ENCODE data around the gene ATP5F1B. TPM values are rescaled to one million over a fixed set of nuclear protein-coding genes. Genes with fewer than 3 reads are reported as not detected.
A peak's percentile ranks its signal among the peaks of the same experiment; 100 is the strongest.

ATP5F1B gene
- total and polyA plus RNA-seq, 2 of the 13 experiments (the other 11 are each of a cell fraction or from before 2014, with no cell fraction given): 1,051 to 1,180 TPM

DNA sequence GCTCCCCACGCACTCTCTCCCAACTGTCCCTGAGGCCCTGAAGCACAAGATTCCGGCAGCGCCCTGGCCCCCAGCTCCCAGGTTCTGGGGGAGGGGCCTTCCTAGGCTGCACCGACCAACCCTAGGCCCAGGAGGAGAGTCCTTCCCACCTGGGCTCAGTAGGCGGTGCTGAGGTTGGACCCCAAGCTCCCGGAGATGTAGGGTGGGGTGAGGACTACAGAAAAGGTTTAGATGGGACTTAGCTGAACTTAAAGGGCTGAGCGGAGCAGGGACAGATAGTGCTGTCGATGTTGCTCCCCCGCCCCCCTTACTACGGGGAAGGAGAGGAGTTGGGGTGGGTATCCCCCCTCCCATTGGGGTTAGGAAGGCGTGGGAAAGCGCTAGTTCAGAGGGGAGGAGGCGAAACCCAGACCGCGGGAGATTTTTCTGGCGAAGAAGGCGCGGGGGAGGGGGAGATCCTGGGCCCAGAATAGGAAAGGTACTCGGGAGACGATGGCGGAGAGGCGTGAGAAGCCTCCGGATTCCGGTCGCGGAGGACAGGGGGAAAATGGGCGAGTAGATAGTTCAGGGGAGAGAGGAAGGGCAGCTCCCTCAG, 11.4 kb downstream of the ATP5F1B start (continued):
- TF ChIP-seq, protein P1, sequence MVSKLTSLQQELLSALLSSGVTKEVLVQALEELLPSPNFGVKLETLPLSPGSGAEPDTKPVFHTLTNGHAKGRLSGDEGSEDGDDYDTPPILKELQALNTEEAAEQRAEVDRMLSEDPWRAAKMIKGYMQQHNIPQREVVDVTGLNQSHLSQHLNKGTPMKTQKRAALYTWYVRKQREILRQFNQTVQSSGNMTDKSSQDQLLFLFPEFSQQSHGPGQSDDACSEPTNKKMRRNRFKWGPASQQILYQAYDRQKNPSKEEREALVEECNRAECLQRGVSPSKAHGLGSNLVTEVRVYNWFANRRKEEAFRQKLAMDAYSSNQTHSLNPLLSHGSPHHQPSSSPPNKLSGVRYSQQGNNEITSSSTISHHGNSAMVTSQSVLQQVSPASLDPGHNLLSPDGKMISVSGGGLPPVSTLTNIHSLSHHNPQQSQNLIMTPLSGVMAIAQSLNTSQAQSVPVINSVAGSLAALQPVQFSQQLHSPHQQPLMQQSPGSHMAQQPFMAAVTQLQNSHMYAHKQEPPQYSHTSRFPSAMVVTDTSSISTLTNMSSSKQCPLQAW (CRISPR knock-in tag; IDR thresholded peaks at IDR 0.05): peak; percentile 50; the same call in 1 of the 2 replicates
- 0 out of 2 replicates have a peak, but pooled peaks have one; percentile 25 for TF ChIP-seq ARID2 (CRISPR knock-in tag; IDR thresholded peaks at IDR 0.05; ENCODE audit: borderline replicate concordance)
- TF ChIP-seq ZNF629 (CRISPR knock-in tag; conservative IDR thresholded peaks at IDR 0.05): no peak
- 0 out of 2 replicates have a peak, but pooled peaks have one; percentile 30 for TF ChIP-seq ZNF749 (CRISPR knock-in tag; IDR thresholded peaks at IDR 0.05; ENCODE audit: borderline replicate concordance)
- TF ChIP-seq, protein P2, sequence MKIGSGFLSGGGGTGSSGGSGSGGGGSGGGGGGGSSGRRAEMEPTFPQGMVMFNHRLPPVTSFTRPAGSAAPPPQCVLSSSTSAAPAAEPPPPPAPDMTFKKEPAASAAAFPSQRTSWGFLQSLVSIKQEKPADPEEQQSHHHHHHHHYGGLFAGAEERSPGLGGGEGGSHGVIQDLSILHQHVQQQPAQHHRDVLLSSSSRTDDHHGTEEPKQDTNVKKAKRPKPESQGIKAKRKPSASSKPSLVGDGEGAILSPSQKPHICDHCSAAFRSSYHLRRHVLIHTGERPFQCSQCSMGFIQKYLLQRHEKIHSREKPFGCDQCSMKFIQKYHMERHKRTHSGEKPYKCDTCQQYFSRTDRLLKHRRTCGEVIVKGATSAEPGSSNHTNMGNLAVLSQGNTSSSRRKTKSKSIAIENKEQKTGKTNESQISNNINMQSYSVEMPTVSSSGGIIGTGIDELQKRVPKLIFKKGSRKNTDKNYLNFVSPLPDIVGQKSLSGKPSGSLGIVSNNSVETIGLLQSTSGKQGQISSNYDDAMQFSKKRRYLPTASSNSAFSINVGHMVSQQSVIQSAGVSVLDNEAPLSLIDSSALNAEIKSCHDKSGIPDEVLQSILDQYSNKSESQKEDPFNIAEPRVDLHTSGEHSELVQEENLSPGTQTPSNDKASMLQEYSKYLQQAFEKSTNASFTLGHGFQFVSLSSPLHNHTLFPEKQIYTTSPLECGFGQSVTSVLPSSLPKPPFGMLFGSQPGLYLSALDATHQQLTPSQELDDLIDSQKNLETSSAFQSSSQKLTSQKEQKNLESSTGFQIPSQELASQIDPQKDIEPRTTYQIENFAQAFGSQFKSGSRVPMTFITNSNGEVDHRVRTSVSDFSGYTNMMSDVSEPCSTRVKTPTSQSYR (CRISPR knock-in tag; IDR thresholded peaks at IDR 0.05; ENCODE audit: borderline replicate concordance): peak; percentile 50; the same call in 1 of the 2 replicates
- peak; percentile 75; the same call in 1 of the 2 replicates for TF ChIP-seq ZSCAN30 (CRISPR knock-in tag; IDR thresholded peaks at IDR 0.05)
- peak; percentile 56; the same call in 1 of the 2 replicates for TF ChIP-seq TAF1 (CRISPR knock-in tag; IDR thresholded peaks at IDR 0.05)
- TF ChIP-seq PHF8 (CRISPR knock-in tag; IDR thresholded peaks at IDR 0.05): peak; percentile 43; the same call in 1 of the 2 replicates
- TF ChIP-seq ZC3H13 (CRISPR knock-in tag; IDR thresholded peaks at IDR 0.05): peak; percentile 35; the same call in 1 of the 2 replicates
- TF ChIP-seq, protein P3, sequence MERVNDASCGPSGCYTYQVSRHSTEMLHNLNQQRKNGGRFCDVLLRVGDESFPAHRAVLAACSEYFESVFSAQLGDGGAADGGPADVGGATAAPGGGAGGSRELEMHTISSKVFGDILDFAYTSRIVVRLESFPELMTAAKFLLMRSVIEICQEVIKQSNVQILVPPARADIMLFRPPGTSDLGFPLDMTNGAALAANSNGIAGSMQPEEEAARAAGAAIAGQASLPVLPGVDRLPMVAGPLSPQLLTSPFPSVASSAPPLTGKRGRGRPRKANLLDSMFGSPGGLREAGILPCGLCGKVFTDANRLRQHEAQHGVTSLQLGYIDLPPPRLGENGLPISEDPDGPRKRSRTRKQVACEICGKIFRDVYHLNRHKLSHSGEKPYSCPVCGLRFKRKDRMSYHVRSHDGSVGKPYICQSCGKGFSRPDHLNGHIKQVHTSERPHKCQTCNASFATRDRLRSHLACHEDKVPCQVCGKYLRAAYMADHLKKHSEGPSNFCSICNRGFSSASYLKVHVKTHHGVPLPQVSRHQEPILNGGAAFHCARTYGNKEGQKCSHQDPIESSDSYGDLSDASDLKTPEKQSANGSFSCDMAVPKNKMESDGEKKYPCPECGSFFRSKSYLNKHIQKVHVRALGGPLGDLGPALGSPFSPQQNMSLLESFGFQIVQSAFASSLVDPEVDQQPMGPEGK (CRISPR knock-in tag; IDR thresholded peaks at IDR 0.05): peak; percentile 85
- no peak for TF ChIP-seq ZNF24 (IDR thresholded peaks at IDR 0.05)
- TF ChIP-seq, protein P4, sequence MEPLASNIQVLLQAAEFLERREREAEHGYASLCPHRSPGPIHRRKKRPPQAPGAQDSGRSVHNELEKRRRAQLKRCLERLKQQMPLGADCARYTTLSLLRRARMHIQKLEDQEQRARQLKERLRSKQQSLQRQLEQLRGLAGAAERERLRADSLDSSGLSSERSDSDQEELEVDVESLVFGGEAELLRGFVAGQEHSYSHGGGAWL (CRISPR knock-in tag; IDR thresholded peaks at IDR 0.05): no peak
- TF ChIP-seq SRSF9 (IDR thresholded peaks at IDR 0.05; ENCODE audit: borderline replicate concordance, insufficient read depth, low read depth, low read length, poor library complexity, severe bottlenecking): no peak
- TF ChIP-seq ZSCAN25 (CRISPR knock-in tag; IDR thresholded peaks at IDR 0.05): no peak
- TF ChIP-seq SMYD3 (CRISPR knock-in tag; IDR thresholded peaks at IDR 0.05): no peak
- TF ChIP-seq GATAD2A (CRISPR knock-in tag; IDR thresholded peaks at IDR 0.05): peak; percentile 38; the same call in 1 of the 2 replicates
- no peak for TF ChIP-seq ZNF7 (CRISPR knock-in tag; IDR thresholded peaks at IDR 0.05)
- TF ChIP-seq, protein P5, sequence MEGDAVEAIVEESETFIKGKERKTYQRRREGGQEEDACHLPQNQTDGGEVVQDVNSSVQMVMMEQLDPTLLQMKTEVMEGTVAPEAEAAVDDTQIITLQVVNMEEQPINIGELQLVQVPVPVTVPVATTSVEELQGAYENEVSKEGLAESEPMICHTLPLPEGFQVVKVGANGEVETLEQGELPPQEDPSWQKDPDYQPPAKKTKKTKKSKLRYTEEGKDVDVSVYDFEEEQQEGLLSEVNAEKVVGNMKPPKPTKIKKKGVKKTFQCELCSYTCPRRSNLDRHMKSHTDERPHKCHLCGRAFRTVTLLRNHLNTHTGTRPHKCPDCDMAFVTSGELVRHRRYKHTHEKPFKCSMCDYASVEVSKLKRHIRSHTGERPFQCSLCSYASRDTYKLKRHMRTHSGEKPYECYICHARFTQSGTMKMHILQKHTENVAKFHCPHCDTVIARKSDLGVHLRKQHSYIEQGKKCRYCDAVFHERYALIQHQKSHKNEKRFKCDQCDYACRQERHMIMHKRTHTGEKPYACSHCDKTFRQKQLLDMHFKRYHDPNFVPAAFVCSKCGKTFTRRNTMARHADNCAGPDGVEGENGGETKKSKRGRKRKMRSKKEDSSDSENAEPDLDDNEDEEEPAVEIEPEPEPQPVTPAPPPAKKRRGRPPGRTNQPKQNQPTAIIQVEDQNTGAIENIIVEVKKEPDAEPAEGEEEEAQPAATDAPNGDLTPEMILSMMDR (CRISPR knock-in tag; IDR thresholded peaks at IDR 0.05): peak; percentile 10; the same call in 1 of the 2 replicates
- TF ChIP-seq SP5 (CRISPR knock-in tag; IDR thresholded peaks at IDR 0.05; ENCODE audit: borderline replicate concordance, low read depth): peak; percentile 63; the same call in 1 of the 2 replicates
- TF ChIP-seq THYN1 (CRISPR knock-in tag; IDR thresholded peaks at IDR 0.05; ENCODE audit: borderline replicate concordance, low read depth): no peak
- TF ChIP-seq ZNF335 (CRISPR knock-in tag; IDR thresholded peaks at IDR 0.05): peak; percentile 58; the same call in 1 of the 2 replicates

Data from HepG2 (cell line).